DMS79 treated with DMSO at 0.1 percent for 48 hours (cell line): Measurements from ENCODE around the gene PCDH10.
"Not testable (repeated sequence)": the region's sequence is repeated elsewhere in the genome, so short reads cannot be mapped to it uniquely, and the experiment has no call there.

Source experiments
- DNase-seq: peaks from one replicate; lab custom pipeline; 2025; lab: John Stamatoyannopoulos, UW

PCDH10 gene

DNA sequence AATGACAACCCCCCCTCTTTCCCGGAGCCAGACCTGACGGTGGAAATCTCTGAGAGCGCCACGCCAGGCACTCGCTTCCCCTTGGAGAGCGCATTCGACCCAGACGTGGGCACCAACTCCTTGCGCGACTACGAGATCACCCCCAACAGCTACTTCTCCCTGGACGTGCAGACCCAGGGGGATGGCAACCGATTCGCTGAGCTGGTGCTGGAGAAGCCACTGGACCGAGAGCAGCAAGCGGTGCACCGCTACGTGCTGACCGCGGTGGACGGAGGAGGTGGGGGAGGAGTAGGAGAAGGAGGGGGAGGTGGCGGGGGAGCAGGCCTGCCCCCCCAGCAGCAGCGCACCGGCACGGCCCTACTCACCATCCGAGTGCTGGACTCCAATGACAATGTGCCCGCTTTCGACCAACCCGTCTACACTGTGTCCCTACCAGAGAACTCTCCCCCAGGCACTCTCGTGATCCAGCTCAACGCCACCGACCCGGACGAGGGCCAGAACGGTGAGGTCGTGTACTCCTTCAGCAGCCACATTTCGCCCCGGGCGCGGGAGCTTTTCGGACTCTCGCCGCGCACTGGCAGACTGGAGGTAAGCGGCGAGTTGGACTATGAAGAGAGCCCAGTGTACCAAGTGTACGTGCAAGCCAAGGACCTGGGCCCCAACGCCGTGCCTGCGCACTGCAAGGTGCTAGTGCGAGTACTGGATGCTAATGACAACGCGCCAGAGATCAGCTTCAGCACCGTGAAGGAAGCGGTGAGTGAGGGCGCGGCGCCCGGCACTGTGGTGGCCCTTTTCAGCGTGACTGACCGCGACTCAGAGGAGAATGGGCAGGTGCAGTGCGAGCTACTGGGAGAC, 1.6 kb downstream of the PCDH10 start:
- peak; percentile 21 for DNase-seq

DNA sequence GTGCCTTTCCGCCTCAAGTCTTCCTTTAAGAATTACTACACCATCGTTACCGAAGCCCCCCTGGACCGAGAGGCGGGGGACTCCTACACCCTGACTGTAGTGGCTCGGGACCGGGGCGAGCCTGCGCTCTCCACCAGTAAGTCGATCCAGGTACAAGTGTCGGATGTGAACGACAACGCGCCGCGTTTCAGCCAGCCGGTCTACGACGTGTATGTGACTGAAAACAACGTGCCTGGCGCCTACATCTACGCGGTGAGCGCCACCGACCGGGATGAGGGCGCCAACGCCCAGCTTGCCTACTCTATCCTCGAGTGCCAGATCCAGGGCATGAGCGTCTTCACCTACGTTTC, 2.2 kb downstream of the PCDH10 start:
- DNase-seq = peak; percentile 22

DNA sequence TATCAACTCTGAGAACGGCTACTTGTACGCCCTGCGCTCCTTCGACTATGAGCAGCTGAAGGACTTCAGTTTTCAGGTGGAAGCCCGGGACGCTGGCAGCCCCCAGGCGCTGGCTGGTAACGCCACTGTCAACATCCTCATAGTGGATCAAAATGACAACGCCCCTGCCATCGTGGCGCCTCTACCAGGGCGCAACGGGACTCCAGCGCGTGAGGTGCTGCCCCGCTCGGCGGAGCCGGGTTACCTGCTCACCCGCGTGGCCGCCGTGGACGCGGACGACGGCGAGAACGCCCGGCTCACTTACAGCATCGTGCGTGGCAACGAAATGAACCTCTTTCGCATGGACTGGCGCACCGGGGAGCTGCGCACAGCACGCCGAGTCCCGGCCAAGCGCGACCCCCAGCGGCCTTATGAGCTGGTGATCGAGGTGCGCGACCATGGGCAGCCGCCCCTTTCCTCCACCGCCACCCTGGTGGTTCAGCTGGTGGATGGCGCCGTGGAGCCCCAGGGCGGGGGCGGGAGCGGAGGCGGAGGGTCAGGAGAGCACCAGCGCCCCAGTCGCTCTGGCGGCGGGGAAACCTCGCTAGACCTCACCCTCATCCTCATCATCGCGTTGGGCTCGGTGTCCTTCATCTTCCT, 2.7 kb downstream of the PCDH10 start:
- no peak for DNase-seq

DNA sequence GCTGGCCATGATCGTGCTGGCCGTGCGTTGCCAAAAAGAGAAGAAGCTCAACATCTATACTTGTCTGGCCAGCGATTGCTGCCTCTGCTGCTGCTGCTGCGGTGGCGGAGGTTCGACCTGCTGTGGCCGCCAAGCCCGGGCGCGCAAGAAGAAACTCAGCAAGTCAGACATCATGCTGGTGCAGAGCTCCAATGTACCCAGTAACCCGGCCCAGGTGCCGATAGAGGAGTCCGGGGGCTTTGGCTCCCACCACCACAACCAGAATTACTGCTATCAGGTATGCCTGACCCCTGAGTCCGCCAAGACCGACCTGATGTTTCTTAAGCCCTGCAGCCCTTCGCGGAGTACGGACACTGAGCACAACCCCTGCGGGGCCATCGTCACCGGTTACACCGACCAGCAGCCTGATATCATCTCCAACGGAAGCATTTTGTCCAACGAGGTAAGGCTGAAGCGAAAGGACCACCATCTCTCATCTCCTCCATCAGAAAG, 3.3 kb downstream of the PCDH10 start:
- peak; percentile 46 for DNase-seq

DNA sequence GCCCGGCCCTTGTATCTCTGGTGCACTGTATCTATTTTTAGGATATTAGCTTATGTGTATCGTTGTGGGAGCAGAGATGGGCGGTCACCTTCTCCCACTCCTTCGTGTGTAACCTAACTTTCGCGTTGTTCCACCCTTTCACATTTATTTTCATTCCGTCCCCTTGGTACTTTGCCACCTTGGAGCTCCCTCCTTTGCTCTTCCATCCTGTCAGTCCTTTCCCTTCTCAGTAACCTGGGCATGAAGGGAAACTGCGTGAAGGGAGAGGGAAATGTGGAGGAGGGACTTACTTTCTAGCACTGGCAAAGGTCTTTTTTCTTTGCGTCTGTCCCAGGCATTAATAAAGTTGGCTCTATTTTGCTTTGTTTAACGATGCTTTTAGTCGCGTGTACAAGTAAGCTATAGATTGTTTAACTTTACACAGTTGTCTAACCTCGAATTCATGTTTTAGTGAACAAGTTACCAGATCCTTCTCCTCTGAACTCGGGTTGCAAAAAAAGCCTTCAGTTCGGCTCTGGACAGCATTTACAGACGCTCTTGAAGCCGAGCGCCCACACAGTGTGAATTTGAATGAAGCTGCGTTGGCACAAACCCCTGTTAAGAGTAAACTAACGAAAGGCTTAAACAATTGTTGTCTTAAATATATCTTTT, 3.9 kb downstream of the PCDH10 start:
- DNase-seq = peak; percentile 46

DNA sequence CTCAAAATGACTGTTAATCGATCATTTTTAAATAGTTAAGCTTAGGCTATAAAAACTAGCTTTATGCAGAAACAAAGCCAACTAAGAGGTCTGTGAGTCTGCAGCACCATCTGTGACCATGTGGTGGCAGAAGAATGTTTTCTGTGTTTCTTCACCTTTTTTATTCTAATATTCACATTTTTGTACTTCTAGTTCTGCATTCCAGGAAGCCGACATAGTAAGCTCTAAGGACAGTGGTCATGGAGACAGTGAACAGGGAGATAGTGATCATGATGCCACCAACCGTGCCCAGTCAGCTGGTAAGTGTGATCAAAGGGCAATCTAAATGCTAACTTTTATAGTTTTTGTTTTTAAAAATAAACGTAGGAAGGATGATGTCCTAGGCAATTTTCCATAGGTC, 5.6 kb downstream of the PCDH10 start:
- DNase-seq = no peak

DNA sequence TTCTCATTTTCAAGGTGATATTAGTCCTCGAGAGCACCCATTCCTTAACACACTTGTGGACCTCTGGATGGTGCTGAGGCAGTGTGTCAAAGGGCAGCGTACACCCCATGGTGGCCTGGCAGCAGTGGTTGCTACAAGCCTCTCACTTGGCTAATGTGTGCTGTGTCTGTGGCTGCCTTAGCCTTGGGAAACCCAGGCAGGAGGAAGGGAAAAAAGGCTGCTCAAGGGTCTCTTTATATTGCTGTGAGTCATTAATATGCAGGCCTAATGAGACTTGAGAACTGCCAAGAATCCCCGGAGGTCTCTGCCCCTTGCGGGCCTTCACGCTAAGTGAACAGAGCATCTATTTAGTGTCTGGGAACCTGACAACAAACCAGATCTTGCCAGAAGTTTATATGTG, 7.0 kb downstream of the PCDH10 start:
- DNase-seq = peak; percentile 6

DNA sequence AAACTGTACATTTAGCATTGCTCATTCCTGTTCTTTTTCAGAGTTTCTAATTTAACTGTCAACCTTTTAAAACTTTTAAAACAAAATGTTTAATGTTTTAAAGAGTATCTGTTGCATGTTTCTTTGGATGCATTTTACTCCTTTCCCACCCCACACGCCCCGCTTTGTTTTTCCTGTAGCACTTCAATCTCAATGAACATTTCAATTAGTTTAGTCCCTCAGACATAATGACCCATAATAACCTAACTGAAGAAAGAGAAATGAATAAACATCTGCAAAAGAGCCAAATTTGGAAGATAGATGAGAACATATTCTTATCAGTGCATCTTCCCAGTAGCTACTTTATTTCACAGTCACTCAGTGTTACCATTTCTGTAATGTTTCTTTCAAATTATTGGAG, 7.5 kb downstream of the PCDH10 start:
- no peak for DNase-seq

DNA sequence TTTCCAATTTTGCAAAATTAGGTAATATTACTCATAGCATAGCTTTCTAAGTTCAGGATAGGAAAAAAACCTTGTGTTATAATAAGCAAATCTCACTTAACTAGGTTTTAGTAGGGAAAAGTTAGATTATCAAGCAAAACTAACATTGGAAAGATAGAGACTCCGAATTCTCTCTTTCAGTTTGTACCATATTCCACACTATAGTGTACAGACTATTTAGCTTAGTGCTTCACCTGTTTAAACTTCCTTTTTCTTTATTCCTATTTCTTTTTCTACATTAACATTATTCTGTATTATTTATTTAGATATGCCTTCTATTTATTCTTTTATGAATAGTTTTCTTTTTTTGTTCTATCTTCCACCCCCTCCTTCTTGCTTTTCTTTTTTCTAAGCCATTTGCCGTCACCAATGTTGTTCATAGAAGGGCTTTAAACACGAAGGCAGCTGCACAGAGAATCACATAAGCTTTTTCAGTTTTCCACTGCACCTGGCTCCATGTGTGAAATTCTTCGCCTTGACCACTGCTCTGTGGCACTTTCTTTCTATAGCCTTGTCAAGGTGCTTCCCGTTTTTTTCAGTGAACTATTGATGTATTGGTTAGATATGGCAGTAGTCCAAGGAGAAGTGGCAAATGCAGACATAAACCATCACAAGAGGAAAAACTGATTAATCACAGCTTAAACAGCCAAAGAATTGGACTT, 8.5 kb downstream of the PCDH10 start:
- DNase-seq = no peak

GRCh38 chr4:133160853-133161252, 11.8 kb downstream of the PCDH10 start:
- DNase-seq = no peak

- DNase-seq = no peak
Observed at GRCh38 chr4:133161570-133162295, 12.6 kb downstream of the PCDH10 start.

GRCh38 chr4:133162941-133163340, 13.8 kb downstream of the PCDH10 start:
- no peak for DNase-seq

DNA sequence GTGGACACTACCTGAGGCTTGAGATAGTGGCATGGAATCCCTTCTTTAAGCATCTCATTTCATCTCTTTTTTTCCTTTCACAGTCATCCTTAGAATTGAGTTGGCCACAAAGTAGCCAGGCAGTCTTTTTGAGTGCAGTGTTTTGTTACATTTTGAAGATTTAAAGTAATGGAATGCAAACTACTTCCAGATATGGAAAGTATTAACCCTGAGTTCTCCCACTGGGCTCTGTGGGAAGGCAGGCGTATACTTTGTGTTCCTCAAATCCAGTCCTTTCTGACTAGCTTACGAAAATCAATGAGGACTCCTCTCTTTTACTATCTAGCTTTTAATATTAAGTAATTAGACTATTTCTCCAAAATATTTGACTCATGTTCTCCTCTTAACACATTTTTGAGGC, 29.9 kb downstream of the PCDH10 start:
- DNase-seq = no peak

- no peak for DNase-seq
Observed at GRCh38 chr4:133186210-133186609, 37.1 kb downstream of the PCDH10 start.

DNA sequence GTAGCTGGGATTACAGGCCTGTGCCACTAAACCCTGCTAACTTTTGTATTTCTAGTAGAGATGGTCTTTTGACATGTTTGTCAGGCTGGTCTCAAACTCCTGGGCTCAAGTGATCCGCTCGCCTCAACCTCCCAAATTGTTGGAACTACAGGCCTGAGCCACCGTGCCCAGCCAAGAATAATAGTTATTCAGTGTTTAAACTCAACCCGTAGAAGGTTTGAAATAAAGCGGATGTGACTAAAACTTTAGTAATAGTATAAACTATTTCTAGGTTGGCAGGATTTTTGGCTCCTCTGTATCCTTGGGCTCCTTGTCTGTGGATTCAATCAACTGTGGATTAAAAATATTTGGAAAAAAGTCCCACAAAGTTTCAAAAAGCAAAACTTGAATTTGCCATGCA, 37.8 kb downstream of the PCDH10 start:
- DNase-seq = no peak

DNA sequence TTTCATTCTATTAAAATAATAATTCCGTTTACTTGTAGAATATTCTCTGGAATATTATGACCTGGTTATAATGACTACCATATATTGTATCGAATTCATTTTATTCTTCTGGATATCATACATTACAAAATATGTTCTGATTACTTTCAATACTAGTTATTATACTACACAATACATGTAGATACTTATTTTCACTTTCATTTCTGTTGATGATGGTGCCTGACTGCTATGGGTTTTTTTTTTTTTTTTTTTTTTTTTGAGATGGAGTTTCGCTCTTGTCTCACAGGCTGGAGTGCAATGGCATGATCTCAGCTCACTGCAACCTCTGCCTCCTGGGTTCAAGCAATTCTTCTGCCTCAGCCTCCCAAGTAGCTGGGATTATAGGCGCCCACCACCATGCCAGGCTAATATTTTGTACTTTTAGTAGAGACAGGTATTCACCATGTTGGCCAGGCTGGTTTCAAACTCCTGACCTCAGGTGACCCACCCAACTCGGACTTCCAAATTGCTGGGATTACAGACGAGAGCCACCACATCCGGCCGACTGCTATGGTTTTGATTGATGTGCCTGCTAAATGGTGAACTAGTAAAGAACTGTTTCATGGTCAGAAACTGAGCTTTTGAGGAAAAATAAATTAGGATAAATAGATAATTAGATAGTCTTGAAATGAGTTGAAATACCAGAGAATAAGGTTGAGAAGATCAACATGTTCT, 39.5 kb downstream of the PCDH10 start:
- no peak for DNase-seq

DNA sequence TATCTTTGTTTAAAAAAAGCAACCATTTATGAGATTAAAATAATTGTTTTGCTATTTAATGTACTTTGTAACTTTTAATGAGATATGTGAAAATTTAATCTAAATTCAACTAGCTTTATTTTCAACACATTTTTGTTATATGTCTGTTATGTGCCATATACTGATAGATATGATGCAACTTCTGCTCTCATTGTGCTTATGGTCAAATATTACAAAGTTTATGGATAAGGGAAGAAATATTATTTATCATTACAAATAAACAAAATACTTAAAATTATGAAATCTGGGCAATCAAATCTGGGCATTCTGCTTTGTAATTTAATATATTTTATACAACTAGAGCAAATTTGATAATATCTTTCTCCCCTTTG, 40.0 kb downstream of the PCDH10 start:
- DNase-seq = no peak

GRCh38 chr4:133190098-133190497, 41.0 kb downstream of the PCDH10 start:
- no peak for DNase-seq

GRCh38 chr4:133208694-133209285, 59.7 kb downstream of the PCDH10 start:
- DNase-seq = no peak

DNA sequence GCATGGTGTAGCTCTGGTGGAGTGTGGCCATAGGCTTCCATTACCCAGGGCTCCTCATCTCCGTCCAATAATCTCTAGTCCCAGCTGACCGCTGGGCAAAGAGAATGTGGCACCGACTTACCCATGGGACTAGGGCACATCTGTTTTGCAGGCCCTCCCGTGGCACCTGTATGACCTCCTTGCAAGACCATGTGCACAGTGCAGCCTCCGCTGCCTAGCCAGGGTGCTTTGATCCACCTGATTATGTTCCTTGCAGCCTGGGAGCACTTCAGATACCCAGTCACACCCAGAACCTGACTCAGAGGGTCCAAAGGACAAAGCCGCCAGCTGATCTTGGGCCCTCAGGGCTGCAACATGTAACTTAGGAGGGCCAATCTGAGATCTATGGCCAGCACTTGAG, 84.8 kb downstream of the PCDH10 start:
- DNase-seq = no peak

- not testable (repeated sequence) for DNase-seq
Observed at GRCh38 chr4:133240451-133240850, 91.4 kb downstream of the PCDH10 start.
